IMR-90 (cell line): ENCODE data around the gene CAMK2D. TPM values are rescaled to one million over a fixed set of nuclear protein-coding genes. Genes with fewer than 3 reads are reported as not detected.
A peak's percentile ranks its signal among the peaks of the same experiment; 100 is the strongest.

ENCODE experiments used
- ATAC-seq: fragments of 200-7000 bp; cut with Tn5 transposase; 2 replicates; pipeline ENCODE4 v1.9.1; 2020; ENCODE audit warnings: low read depth, mild to moderate bottlenecking, moderate library complexity
- BruUV-seq: library from RNA; stranded (reverse); fragments of 400-500 nt; replicated peaks from 2 replicates; lab custom pipeline; 2021; lab: Mats Ljungman, UMichigan
- CTCF ChIA-PET: fragments of 300-600 bp; formaldehyde crosslinking; extraction: SDS; loops from one replicate; lab custom pipeline; 2021; ENCODE audit warnings: antibody characterized with exemption; lab: Yijun Ruan, JAX
- POLR2A ChIA-PET: fragments of 300-600 bp; sonication (Branson Sonifier 250); formaldehyde crosslinking; loops from one replicate; lab custom pipeline; 2022; ENCODE audit warnings: antibody characterized with exemption; ENCODE audit not compliant: unreplicated experiment; lab: Charles Lee
- DNase-seq: peaks from one replicate; pipeline ENCODE4 v3.0.0; 2013
- H2AFZ ChIP-seq: replicated peaks from 2 replicates; pipeline ENCODE3; 2013; ENCODE audit warnings: low read length, mild to moderate bottlenecking; ENCODE audit not compliant: poor library complexity
- H2AK5ac ChIP-seq: 2 replicates; pipeline ENCODE4 v1.6.1; 2013; ENCODE audit warnings: low read depth, low read length, inconsistent platforms
- H2AK9ac ChIP-seq: replicated peaks from 2 replicates; pipeline ENCODE3; 2013; ENCODE audit warnings: mild to moderate bottlenecking, low read depth, low read length, moderate library complexity; ENCODE audit not compliant: poor library complexity
- H2BK120ac ChIP-seq: 2 replicates; pipeline ENCODE4 v1.6.1; 2013; ENCODE audit warnings: low read depth, low read length, inconsistent platforms
- H2BK15ac ChIP-seq: 3 replicates; pipeline ENCODE4 v1.6.1; 2013; ENCODE audit warnings: low read depth, low read length, inconsistent platforms
- H2BK20ac ChIP-seq: 2 replicates; pipeline ENCODE4 v1.6.1; 2013; ENCODE audit warnings: low read depth, mild to moderate bottlenecking, inconsistent platforms, low read length, moderate library complexity
- H2BK5ac ChIP-seq: 2 replicates; pipeline ENCODE4 v1.6.1; 2013; ENCODE audit warnings: mild to moderate bottlenecking, low read depth, low read length, inconsistent platforms; ENCODE audit not compliant: poor library complexity, severe bottlenecking
- H3K14ac ChIP-seq: replicated peaks from 2 replicates; pipeline ENCODE4 v1.6.1; 2013; ENCODE audit warnings: low read depth, low read length, inconsistent platforms
- H3K18ac ChIP-seq: 2 replicates; pipeline ENCODE4 v1.6.1; 2013; ENCODE audit warnings: low read depth, low read length, control low read depth
- H3K23ac ChIP-seq: 2 replicates; pipeline ENCODE4 v1.6.1; 2013; ENCODE audit warnings: low read depth, low read length, inconsistent platforms
- H3K27ac ChIP-seq: 2 replicates; pipeline ENCODE4 v1.5.1; 2013; ENCODE audit warnings: mild to moderate bottlenecking, control low read depth, low read length; ENCODE audit not compliant: insufficient read depth
- H3K27me3 ChIP-seq: 2 replicates; pipeline ENCODE4 v1.6.1; 2013; ENCODE audit warnings: low read length; ENCODE audit not compliant: control insufficient read depth, insufficient read depth
- H3K36me3 ChIP-seq: 2 replicates; pipeline ENCODE4 v1.6.1; 2013; ENCODE audit warnings: low read length, mixed read lengths; ENCODE audit not compliant: control insufficient read depth, insufficient read depth
- H3K4ac ChIP-seq: 2 replicates; pipeline ENCODE4 v1.6.1; 2013; ENCODE audit warnings: low read depth, low read length, inconsistent platforms
- H3K4me1 ChIP-seq: 2 replicates; pipeline ENCODE4 v1.6.1; 2013; ENCODE audit warnings: low read length, mixed read lengths; ENCODE audit not compliant: control insufficient read depth, insufficient read depth
- H3K4me2 ChIP-seq: 2 replicates; pipeline ENCODE4 v1.6.1; 2013; ENCODE audit warnings: low read depth, mild to moderate bottlenecking, control low read depth, low read length, moderate library complexity
- H3K4me3 ChIP-seq: 2 replicates; pipeline ENCODE4 v1.5.1; 2013; ENCODE audit warnings: low read depth, mild to moderate bottlenecking, control low read depth, low read length, moderate library complexity; ENCODE audit not compliant: insufficient read depth
- H3K56ac ChIP-seq: 2 replicates; pipeline ENCODE4 v1.6.1; 2013; ENCODE audit warnings: low read length, inconsistent platforms; ENCODE audit not compliant: insufficient read depth; ENCODE audit errors: extremely low read depth
- H3K79me1 ChIP-seq, 2 experiments: 2 replicates each; pipeline ENCODE4 v1.6.1; 2013; ENCODE audit warnings: low read length in 2 of 2, inconsistent platforms in 1 of 2, low read depth in 1 of 2
- H3K9ac ChIP-seq: 2 replicates; pipeline ENCODE4 v1.6.1; 2013; ENCODE audit warnings: low read depth, low read length, control low read depth
- H3K9me1 ChIP-seq: 2 replicates; pipeline ENCODE4 v1.6.1; 2013; ENCODE audit warnings: low read length, inconsistent platforms; ENCODE audit not compliant: insufficient read depth
- H3K9me3 ChIP-seq: 2 replicates; pipeline ENCODE4 v1.6.1; 2013; ENCODE audit warnings: low read length; ENCODE audit not compliant: control insufficient read depth, insufficient read depth
- H4K20me1 ChIP-seq: 2 replicates; pipeline ENCODE4 v1.6.1; 2013; ENCODE audit warnings: low read length, inconsistent platforms; ENCODE audit not compliant: insufficient read depth
- H4K5ac ChIP-seq: 2 replicates; pipeline ENCODE4 v1.6.1; 2013; ENCODE audit warnings: mild to moderate bottlenecking, low read depth, low read length, control low read depth
- H4K8ac ChIP-seq, 2 experiments: 2 replicates each; pipeline ENCODE4 v1.6.1; 2013; ENCODE audit warnings: low read depth in 2 of 2, low read length in 2 of 2, control low read depth in 1 of 2, inconsistent platforms in 1 of 2
- H4K91ac ChIP-seq: 2 replicates; pipeline ENCODE4 v1.6.1; 2013; ENCODE audit warnings: low read depth, low read length, inconsistent platforms; ENCODE audit not compliant: insufficient read depth
- BHLHE40 ChIP-seq: fragments of 150-350 bp; IDR thresholded peaks from 2 replicates; pipeline ENCODE4 v1.6.1; 2016; ENCODE audit warnings: mild to moderate bottlenecking, low read depth, low read length
- CHD1 ChIP-seq: IDR thresholded peaks from 2 replicates; pipeline ENCODE4 v1.6.1; 2012; ENCODE audit warnings: low read depth, low read length, improper control_type of control experiment
- FOS ChIP-seq: fragments of 150-350 bp; IDR thresholded peaks from 2 replicates; pipeline ENCODE4 v1.6.1; 2016; ENCODE audit warnings: low read depth, low read length
- MAFK ChIP-seq: IDR thresholded peaks from 2 replicates; pipeline ENCODE4 v1.6.1; 2012; ENCODE audit warnings: low read depth, low read length, improper control_type of control experiment
- NFE2L2 ChIP-seq: fragments of 150-350 bp; IDR thresholded peaks from 2 replicates; pipeline ENCODE4 v1.6.1; 2016; ENCODE audit warnings: low read depth, mild to moderate bottlenecking, low read length
- POLR2A ChIP-seq: IDR thresholded peaks from 2 replicates; pipeline ENCODE4 v1.6.1; 2012; ENCODE audit warnings: mild to moderate bottlenecking, low read depth, low read length
- RAD21 ChIP-seq: IDR thresholded peaks from 2 replicates; pipeline ENCODE4 v1.6.1; 2012; ENCODE audit warnings: low read length, improper control_type of control experiment
- RCOR1 ChIP-seq: IDR thresholded peaks from 2 replicates; pipeline ENCODE4 v1.6.1; 2012; ENCODE audit warnings: mild to moderate bottlenecking, low read length, improper control_type of control experiment; ENCODE audit not compliant: insufficient replicate concordance
- SMC3 ChIP-seq: fragments of 150-350 bp; IDR thresholded peaks from 2 replicates; pipeline ENCODE4 v1.6.1; 2016; ENCODE audit warnings: low read depth, mild to moderate bottlenecking, antibody characterized with exemption, low read length, moderate library complexity
- USF2 ChIP-seq: fragments of 150-350 bp; IDR thresholded peaks from 2 replicates; pipeline ENCODE4 v1.6.1; 2017; ENCODE audit warnings: mild to moderate bottlenecking, antibody characterized with exemption, low read length, low read depth
- WGBS, 2 experiments: methylation state at CpG; one replicate each; pipeline versions ENCODE4 v1.1.5 to v1.1.7; 2013; ENCODE audit warnings: missing lambda C conversion rate in 2 of 2; ENCODE audit not compliant: insufficient read length in 1 of 2; ENCODE audit errors: extremely low coverage in 2 of 2; 5-methylcytosine and 5-hydroxymethylcytosine counted together
- dilution Hi-C: fragments of 300-500 bp; cut with HindIII; formaldehyde crosslinking; loops from one replicate; pipeline ENCODE4 v1.14.3; 2018; ENCODE audit warnings: low sequenced_read_pairs; ENCODE audit not compliant: unreplicated experiment
- in situ Hi-C: fragments of 300-500 bp; cut with MboI; formaldehyde crosslinking; loops from 3 replicates; pipeline ENCODE4 v1.14.3; 2019; ENCODE audit warnings: low sequenced_read_pairs, inconsistent platforms, mixed read lengths
- intact Hi-C: fragments of 100-400 bp; cut with micrococcal nuclease; formaldehyde crosslinking; loops from 2 replicates; pipeline ENCODE4 v1.10.0; 2022
- polyA plus RNA-seq, 3 experiments: library from polyadenylated mRNA; depleted of rRNA; stranded (reverse); fragments of >200 nt; gene quantifications; 2 replicates each; pipeline ENCODE4 v1.2.3, GENCODE V29; 2012; ENCODE audit warnings: low replicate concordance in 1 of 3
- total RNA-seq: library from RNA; depleted of rRNA; stranded (reverse); fragments of >200 nt; gene quantifications from 2 replicates; pipeline ENCODE4 v1.2.3, GENCODE V29; 2012
- TF ChIP-seq, protein P1 (sequence below): fragments of 150-350 bp; IDR thresholded peaks from 2 replicates; pipeline ENCODE4 v1.6.1; 2016; ENCODE audit warnings: low read depth, mild to moderate bottlenecking, low read length, moderate library complexity, borderline replicate concordance

CAMK2D gene
- total and polyA plus RNA-seq, 2 of the 4 experiments (the other 2 are of a cell fraction): 44.6 to 156 TPM

DNA sequence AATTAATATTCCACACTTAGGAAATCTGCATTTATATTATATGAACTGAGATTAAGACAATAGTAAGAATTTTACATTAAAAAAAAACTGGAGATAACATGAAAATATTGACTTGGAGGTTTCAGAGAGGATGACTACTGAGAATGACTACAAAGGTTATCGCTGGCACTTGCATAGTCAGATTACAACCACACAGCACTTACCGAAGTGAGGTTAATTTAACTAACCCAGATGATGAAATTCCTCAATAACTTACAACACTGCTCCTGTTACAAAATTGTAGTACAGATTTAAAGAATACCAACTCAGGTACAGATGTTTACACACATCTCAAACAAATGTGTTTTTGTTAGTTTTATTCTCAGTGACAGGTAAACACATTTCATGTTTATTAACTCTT is 283.5 kb downstream of the CAMK2D start:
- no peak overlapping the region for H2AK9ac ChIP-seq
- peaks cover 6% of the 10 kb centered on the region for H3K36me3 ChIP-seq
- no peak overlapping the region for H4K8ac ChIP-seq
- no peaks in the 10 kb centered on the region for H3K4me1 ChIP-seq
- H3K27me3 ChIP-seq: no peaks in the 10 kb centered on the region
- H3K9me1 ChIP-seq: no peaks in the 10 kb centered on the region
- H4K20me1 ChIP-seq: no peaks in the 10 kb centered on the region
- no peak overlapping the region for H2AFZ ChIP-seq
- no peak overlapping the region for H2BK15ac ChIP-seq
- no peak overlapping the region for H3K4me3 ChIP-seq
- CTCF ChIA-PET: no interaction called here
- no CpG with 5 or more reads among the region's 2 CpGs for WGBS, 2 experiments
- no peak overlapping the region for H2BK20ac ChIP-seq
- TF ChIP-seq CHD1 (no peak), BHLHE40 (no peak), FOS (no peak), RAD21 (no peak), POLR2A (no peak), NFE2L2 (no peak), MAFK (no peak), SMC3 (no peak), RCOR1 (no peak), USF2 (no peak)
- TF ChIP-seq, protein P1, sequence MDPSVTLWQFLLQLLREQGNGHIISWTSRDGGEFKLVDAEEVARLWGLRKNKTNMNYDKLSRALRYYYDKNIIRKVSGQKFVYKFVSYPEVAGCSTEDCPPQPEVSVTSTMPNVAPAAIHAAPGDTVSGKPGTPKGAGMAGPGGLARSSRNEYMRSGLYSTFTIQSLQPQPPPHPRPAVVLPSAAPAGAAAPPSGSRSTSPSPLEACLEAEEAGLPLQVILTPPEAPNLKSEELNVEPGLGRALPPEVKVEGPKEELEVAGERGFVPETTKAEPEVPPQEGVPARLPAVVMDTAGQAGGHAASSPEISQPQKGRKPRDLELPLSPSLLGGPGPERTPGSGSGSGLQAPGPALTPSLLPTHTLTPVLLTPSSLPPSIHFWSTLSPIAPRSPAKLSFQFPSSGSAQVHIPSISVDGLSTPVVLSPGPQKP: no peak
- H4K5ac ChIP-seq: no peak overlapping the region
- no peak overlapping the region for H3K4ac ChIP-seq
- H3K9ac ChIP-seq: no peak overlapping the region
- peaks cover 8% of the 10 kb centered on the region for H3K9me3 ChIP-seq
- intact Hi-C loops: no loop called here
- ATAC-seq: no peak
- POLR2A ChIA-PET: no interaction called here
- H3K56ac ChIP-seq: no peak overlapping the region
- H2BK120ac ChIP-seq: no peak overlapping the region
- H3K27ac ChIP-seq: no peak overlapping the region
- no peak overlapping the region for H3K14ac ChIP-seq
- H4K91ac ChIP-seq: no peak overlapping the region
- H3K79me1 ChIP-seq: peaks cover 0 to 5% of the 10 kb centered on the region in 2 experiments; a peak in 1 of 4 replicates
- H2BK5ac ChIP-seq: peak overlapping the region; percentile 13
- in situ Hi-C loops: no loop called here
- dilution Hi-C loops: no loop called here
- H3K4me2 ChIP-seq: no peak overlapping the region
- no peak for DNase-seq
- no peak overlapping the region for H2AK5ac ChIP-seq
- no peak overlapping the region for H3K18ac ChIP-seq
- no TSS peak for BruUV-seq
- no peak overlapping the region for H3K23ac ChIP-seq
